Fibroblast of lung (primary cell): ENCODE data around the gene SMCO1.

ENCODE experiments used
- EZH2 ChIP-seq: IDR thresholded peaks from 2 replicates; pipeline ENCODE4 v1.5.1; 2012; ENCODE audit warnings: low read length, control low read depth, mild to moderate bottlenecking; ENCODE audit errors: missing control alignments
- TF ChIP-seq, protein P1 (sequence below), 2 donors: IDR thresholded peaks in 1 of 2; conservative IDR thresholded peaks in 1 of 2; 1 replicate in 1 of 2; 2 replicates in 1 of 2; pipeline ENCODE4 v1.5.1; 2011 to 2012; ENCODE audit warnings: low read length in 2 of 2, control low read depth in 1 of 2, inconsistent platforms in 1 of 2, low read depth in 1 of 2, mild to moderate bottlenecking in 1 of 2

DNA sequence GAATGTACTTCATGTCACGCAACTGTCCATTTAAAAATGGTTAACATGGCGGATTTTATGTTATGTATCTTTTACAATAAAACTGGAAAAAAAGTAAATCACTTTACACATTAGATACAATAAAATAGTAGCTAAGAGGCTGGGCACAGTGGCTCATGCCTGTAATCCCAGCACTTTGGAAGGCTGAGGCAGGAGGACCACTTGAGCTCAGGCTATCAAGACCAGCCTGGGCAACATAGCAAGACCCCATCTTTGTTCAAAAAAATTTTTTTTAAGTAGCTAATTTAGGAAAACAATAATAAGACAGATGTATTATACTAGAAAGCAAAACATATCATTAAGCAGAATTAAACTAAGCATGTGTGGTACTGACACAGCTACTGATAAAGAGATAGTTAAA, 23.1 kb downstream of the SMCO1 start:
- TF ChIP-seq, protein P1, sequence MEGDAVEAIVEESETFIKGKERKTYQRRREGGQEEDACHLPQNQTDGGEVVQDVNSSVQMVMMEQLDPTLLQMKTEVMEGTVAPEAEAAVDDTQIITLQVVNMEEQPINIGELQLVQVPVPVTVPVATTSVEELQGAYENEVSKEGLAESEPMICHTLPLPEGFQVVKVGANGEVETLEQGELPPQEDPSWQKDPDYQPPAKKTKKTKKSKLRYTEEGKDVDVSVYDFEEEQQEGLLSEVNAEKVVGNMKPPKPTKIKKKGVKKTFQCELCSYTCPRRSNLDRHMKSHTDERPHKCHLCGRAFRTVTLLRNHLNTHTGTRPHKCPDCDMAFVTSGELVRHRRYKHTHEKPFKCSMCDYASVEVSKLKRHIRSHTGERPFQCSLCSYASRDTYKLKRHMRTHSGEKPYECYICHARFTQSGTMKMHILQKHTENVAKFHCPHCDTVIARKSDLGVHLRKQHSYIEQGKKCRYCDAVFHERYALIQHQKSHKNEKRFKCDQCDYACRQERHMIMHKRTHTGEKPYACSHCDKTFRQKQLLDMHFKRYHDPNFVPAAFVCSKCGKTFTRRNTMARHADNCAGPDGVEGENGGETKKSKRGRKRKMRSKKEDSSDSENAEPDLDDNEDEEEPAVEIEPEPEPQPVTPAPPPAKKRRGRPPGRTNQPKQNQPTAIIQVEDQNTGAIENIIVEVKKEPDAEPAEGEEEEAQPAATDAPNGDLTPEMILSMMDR (conservative IDR thresholded peaks at IDR 0.05 in 1 of 2, IDR thresholded peaks at IDR 0.05 in 1 of 2; ENCODE audit: low read depth in 1 of 2, low read length in 2 of 2), result no peak
- TF ChIP-seq EZH2, result no peak
